ENCODE data around the gene NAA16.
"Not testable (repeated sequence)": the region's sequence is repeated elsewhere in the genome, so short reads cannot be mapped to it uniquely, and the experiment has no call there.

DNA sequence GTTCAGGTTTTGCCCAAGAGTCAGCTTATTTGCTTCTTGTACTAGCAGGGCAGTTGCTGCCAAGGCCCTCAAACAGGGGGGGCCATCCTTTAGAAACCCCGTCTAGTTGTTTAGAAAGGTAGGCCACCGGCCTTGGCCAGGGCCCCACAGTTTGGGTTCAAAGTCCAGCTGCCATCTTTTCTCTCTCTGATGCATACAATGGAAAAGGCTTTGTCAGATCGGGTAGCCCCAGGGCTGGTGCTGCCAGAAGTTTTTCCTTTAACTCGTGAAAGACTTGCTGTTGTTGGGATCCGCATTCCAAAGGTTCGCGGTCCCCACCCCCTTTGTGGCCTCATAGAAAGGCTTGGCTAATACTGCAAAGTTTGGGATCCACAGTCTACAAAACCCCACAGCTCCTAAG is 110.9 kb downstream of the NAA16 start:
- TF ChIP-seq EZH2 (IDR thresholded peaks at IDR 0.05; ENCODE audit: borderline replicate concordance, insufficient read depth, low read depth, low read length, poor library complexity, severe bottlenecking), result not testable (repeated sequence)
- TF ChIP-seq, protein P1, sequence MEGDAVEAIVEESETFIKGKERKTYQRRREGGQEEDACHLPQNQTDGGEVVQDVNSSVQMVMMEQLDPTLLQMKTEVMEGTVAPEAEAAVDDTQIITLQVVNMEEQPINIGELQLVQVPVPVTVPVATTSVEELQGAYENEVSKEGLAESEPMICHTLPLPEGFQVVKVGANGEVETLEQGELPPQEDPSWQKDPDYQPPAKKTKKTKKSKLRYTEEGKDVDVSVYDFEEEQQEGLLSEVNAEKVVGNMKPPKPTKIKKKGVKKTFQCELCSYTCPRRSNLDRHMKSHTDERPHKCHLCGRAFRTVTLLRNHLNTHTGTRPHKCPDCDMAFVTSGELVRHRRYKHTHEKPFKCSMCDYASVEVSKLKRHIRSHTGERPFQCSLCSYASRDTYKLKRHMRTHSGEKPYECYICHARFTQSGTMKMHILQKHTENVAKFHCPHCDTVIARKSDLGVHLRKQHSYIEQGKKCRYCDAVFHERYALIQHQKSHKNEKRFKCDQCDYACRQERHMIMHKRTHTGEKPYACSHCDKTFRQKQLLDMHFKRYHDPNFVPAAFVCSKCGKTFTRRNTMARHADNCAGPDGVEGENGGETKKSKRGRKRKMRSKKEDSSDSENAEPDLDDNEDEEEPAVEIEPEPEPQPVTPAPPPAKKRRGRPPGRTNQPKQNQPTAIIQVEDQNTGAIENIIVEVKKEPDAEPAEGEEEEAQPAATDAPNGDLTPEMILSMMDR (IDR thresholded peaks at IDR 0.05), result not testable (repeated sequence)
